HEK293T (cell line): ENCODE measurements around the gene GGA2.

ENCODE experiments used
- CTCF ChIA-PET: fragments of 350-600 bp; formaldehyde crosslinking; extraction: SDS; loops from one replicate; lab custom pipeline; 2021; ENCODE audit warnings: antibody characterized with exemption, inconsistent platforms; lab: Yijun Ruan, JAX
- POLR2A ChIA-PET: fragments of 350-600 bp; formaldehyde crosslinking; extraction: SDS; loops from one replicate; lab custom pipeline; 2020; ENCODE audit warnings: antibody characterized with exemption, inconsistent platforms; lab: Yijun Ruan, JAX
- DNase-seq: peaks from one replicate; pipeline ENCODE4 v3.0.0; 2012; ENCODE audit warnings: mixed read lengths; ENCODE audit errors: extremely low spot score
- ARNT ChIP-seq: fragments of 450-650 bp; IDR thresholded peaks from 2 replicates; pipeline ENCODE4 v1.6.1; 2017; ENCODE audit warnings: mild to moderate bottlenecking
- BHLHE40 ChIP-seq: fragments of 450-650 bp; IDR thresholded peaks from 2 replicates; pipeline ENCODE4 v1.6.1; 2016; ENCODE audit warnings: mild to moderate bottlenecking, moderate library complexity, borderline replicate concordance
- CTBP1 ChIP-seq: fragments of 450-650 bp; IDR thresholded peaks from 2 replicates; pipeline ENCODE4 v1.6.1; 2016; ENCODE audit warnings: borderline replicate concordance
- ELF4 ChIP-seq: fragments of 450-650 bp; IDR thresholded peaks from 2 replicates; pipeline ENCODE4 v1.6.1; 2017; ENCODE audit warnings: antibody characterized with exemption
- FOXA1 ChIP-seq: fragments of 450-650 bp; IDR thresholded peaks from 2 replicates; pipeline ENCODE4 v1.6.1; 2016; ENCODE audit warnings: mild to moderate bottlenecking
- FOXK2 ChIP-seq: fragments of 450-650 bp; IDR thresholded peaks from 2 replicates; pipeline ENCODE4 v1.6.1; 2016; ENCODE audit warnings: mild to moderate bottlenecking
- FOXM1 ChIP-seq: fragments of 450-650 bp; IDR thresholded peaks from 2 replicates; pipeline ENCODE4 v1.6.1; 2017; ENCODE audit warnings: mild to moderate bottlenecking, borderline replicate concordance
- HDGF ChIP-seq: fragments of 450-650 bp; IDR thresholded peaks from 2 replicates; pipeline ENCODE4 v1.6.1; 2017; ENCODE audit warnings: antibody characterized with exemption, borderline replicate concordance
- L3MBTL2 ChIP-seq: fragments of 450-650 bp; conservative IDR thresholded peaks from 2 replicates; pipeline ENCODE4 v1.6.1; 2016; ENCODE audit warnings: mild to moderate bottlenecking
- LEF1 ChIP-seq: fragments of 450-650 bp; IDR thresholded peaks from 2 replicates; pipeline ENCODE4 v1.6.1; 2017; ENCODE audit warnings: mild to moderate bottlenecking, borderline replicate concordance
- NFRKB ChIP-seq: fragments of 450-650 bp; IDR thresholded peaks from 2 replicates; pipeline ENCODE4 v1.6.1; 2016; ENCODE audit warnings: mild to moderate bottlenecking, moderate library complexity
- SP1 ChIP-seq: fragments of 450-650 bp; IDR thresholded peaks from 2 replicates; pipeline ENCODE4 v1.6.1; 2017
- SUZ12 ChIP-seq: fragments of 450-650 bp; IDR thresholded peaks from 2 replicates; pipeline ENCODE4 v1.6.1; 2016; ENCODE audit warnings: mild to moderate bottlenecking
- TARDBP ChIP-seq: fragments of 450-650 bp; IDR thresholded peaks from 2 replicates; pipeline ENCODE4 v1.6.1; 2016
- ZNF384 ChIP-seq: fragments of 450-650 bp; IDR thresholded peaks from 2 replicates; pipeline ENCODE4 v1.6.1; 2016
- TF ChIP-seq, protein P1 (sequence below): fragments of 450-650 bp; IDR thresholded peaks from 2 replicates; pipeline ENCODE4 v1.6.1; 2016

The GGA2 gene

DNA sequence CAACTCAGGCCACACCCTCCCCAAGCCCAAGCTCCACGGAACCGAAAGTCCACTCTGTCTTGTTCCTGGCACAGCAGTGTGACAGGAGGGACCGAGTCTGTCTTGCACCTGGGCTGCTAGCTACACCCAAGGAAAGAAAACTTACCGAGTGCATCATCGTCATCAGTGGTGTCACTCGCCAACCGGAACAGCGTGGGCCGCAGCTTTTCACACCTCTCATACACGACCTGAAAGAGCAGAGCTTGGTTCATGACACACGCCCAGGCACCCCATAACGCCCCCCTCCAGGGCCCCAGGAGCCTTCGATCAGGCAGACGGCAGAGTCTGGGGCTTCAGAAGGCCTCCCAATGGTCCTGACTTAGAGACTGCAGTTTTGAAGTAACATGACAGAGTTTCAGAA, 27.5 kb downstream of the GGA2 start:
- CTCF ChIA-PET: no interaction called here
- no peak for TF ChIP-seq ARNT
- TF ChIP-seq LEF1: no peak
- no peak for TF ChIP-seq SP1
- TF ChIP-seq, protein P1, sequence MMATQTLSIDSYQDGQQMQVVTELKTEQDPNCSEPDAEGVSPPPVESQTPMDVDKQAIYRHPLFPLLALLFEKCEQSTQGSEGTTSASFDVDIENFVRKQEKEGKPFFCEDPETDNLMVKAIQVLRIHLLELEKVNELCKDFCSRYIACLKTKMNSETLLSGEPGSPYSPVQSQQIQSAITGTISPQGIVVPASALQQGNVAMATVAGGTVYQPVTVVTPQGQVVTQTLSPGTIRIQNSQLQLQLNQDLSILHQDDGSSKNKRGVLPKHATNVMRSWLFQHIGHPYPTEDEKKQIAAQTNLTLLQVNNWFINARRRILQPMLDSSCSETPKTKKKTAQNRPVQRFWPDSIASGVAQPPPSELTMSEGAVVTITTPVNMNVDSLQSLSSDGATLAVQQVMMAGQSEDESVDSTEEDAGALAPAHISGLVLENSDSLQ: no peak
- POLR2A ChIA-PET: no interaction called here
- no peak for DNase-seq

DNA sequence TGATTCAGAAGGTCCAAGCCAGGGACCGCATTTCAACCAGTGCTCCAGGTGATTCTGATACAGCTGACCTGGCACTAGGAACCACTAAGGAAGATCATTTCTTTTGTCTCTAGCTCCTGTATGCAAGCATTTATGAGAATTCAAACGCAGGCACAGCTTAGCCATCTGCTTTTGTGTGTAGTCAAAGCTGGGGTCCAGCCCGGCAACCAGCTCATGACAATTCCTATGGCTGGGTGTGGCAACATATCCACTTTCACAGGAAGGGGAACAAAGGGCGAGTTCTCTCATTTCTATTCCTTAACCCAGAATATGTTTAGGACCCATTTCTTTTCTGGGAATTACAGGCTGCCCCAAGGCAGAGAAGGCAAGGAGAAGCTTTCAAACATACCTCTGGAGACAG, 30.0 kb downstream of the GGA2 start:
- TF ChIP-seq SUZ12: no peak
- DNase-seq: no peak
- POLR2A ChIA-PET: no interaction called here
- CTCF ChIA-PET: no interaction called here

DNA sequence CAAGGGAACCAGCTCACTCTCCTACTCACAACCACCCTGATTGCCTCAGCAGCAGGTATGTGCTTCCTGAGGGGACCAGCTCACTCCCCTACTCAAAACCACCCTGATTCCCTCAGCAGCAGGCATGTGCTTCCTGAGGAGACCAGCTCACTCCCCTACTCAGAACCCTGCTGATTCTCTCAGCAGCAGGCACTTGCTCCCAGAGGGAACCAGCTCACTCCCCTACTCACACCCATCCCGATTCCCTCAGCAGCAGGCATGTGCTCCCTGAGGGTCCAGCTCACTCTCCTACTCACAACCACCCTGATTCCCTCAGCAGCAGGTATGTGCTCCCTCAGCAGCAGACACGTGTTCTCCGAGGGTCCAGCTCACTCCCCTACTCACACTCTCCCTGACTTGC, 31.2 kb downstream of the GGA2 start:
- TF ChIP-seq, protein P1: no peak
- TF ChIP-seq TARDBP: no peak
- no peak for TF ChIP-seq ELF4
- TF ChIP-seq LEF1: no peak
- no peak for TF ChIP-seq CTBP1
- TF ChIP-seq ARNT: no peak
- no peak for TF ChIP-seq ZNF384
- TF ChIP-seq FOXK2: no peak
- TF ChIP-seq FOXM1: no peak
- TF ChIP-seq HDGF: no peak
- no peak for TF ChIP-seq NFRKB
- TF ChIP-seq BHLHE40: no peak
- TF ChIP-seq FOXA1: no peak
- TF ChIP-seq SUZ12: no peak
- TF ChIP-seq SP1: no peak
- TF ChIP-seq L3MBTL2: no peak
- no peak for DNase-seq
- CTCF ChIA-PET: no interaction called here
- POLR2A ChIA-PET: no interaction called here

DNA sequence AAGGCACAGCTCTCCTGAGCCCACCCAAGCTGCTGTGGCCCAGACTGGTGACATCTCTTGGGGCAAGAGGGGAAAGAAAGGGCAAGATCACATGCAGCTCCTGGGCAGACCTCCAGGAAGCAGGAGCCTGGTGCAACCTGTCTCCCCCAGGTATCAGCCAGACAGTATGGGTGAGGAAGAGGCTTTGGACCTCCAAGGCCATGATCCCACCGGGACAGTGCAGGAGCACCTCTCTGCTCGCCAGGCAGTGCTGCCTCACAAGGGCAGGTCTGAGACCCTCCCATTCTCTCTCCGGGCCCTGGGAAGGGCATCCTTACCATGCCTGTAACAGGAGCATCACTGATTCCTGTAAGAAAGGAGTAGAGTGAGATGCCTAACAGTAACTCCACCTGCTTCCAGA, 31.7 kb downstream of the GGA2 start:
- POLR2A ChIA-PET: no interaction called here

DNA sequence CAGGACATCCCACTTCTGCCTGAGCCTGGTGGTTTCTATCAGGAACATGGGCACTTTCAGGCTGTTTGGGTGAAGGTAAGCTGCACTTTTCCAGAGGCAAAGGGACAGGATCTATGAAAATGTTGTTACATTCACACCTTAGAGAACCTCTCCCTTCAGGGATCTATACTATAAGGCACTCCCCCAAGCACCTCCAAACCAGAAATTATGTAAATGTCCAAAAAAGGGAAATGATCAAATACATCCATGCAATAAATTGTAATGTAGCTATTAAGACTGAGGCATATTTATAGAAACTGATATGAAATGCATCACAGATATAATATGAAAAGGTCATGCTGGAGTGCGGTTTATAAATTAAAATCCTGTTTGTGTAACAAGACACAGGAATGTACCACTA, 34.0 kb downstream of the GGA2 start:
- no peak for DNase-seq
- ChIA-PET CTCF (no interaction called here), POLR2A (interaction anchor here (1.2 kb wide), 1 partner anchor 121 kb away, joined by 3 read pairs; no protein-coding TSS in a partner anchor)
- no peak for TF ChIP-seq BHLHE40
- TF ChIP-seq FOXM1: no peak
- TF ChIP-seq ELF4: no peak
- no peak for TF ChIP-seq LEF1
- no peak for TF ChIP-seq TARDBP
- TF ChIP-seq FOXA1: no peak
- no peak for TF ChIP-seq ARNT

More for the DNA sequence above, 31.7 kb downstream of the GGA2 start:
- TF ChIP-seq FOXK2: no peak
- TF ChIP-seq FOXM1: no peak
- TF ChIP-seq ZNF384: no peak
- TF ChIP-seq BHLHE40: no peak
- no peak for TF ChIP-seq CTBP1
- TF ChIP-seq, protein P1: no peak
- TF ChIP-seq LEF1: no peak
- no peak for TF ChIP-seq L3MBTL2
- no peak for TF ChIP-seq ARNT
- TF ChIP-seq NFRKB: no peak
- no peak for TF ChIP-seq FOXA1
- TF ChIP-seq SP1: no peak
- no peak for TF ChIP-seq HDGF
- CTCF ChIA-PET: no interaction called here
- no peak for DNase-seq

DNA sequence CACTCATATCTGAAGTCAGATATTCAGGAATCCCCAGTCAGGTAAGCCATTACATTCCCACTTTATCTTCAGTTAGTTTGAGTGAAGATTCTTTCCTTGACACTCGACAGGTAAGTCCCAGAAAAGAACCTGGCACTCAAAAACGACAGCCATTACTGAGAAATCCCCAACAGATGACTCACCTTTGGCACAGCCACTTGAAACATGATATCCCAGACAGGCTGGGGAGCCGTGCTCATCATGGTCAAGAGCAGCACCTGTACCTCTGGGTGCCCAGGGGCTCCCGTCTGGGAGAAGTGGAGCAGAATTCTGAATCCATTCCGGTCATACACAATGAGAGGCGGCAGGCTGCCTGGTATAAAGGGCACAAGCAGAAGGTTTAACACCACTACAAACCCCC, 40.5 kb downstream of the GGA2 start:
- ChIA-PET POLR2A (no interaction called here), CTCF (no interaction called here)
- no peak for TF ChIP-seq TARDBP
- TF ChIP-seq FOXA1: no peak
- no peak for TF ChIP-seq SP1
- TF ChIP-seq CTBP1: no peak
- no peak for TF ChIP-seq SUZ12
- no peak for TF ChIP-seq BHLHE40
- TF ChIP-seq, protein P1: no peak
- TF ChIP-seq ARNT: no peak
- no peak for TF ChIP-seq L3MBTL2
- TF ChIP-seq LEF1: no peak
- TF ChIP-seq FOXM1: no peak
- TF ChIP-seq ELF4: no peak
- no peak for TF ChIP-seq FOXK2
- no peak for TF ChIP-seq HDGF
- TF ChIP-seq ZNF384: no peak
- TF ChIP-seq NFRKB: no peak
- DNase-seq: no peak
